Neural cell (in vitro differentiated cells): Measurements from ENCODE around the gene GPR146.

Experiments used
- CTCF ChIP-seq: fragments of 450-650 bp; IDR thresholded peaks from 2 replicates; pipeline ENCODE4 v1.5.1; 2014; ENCODE audit warnings: antibody characterized with exemption, mild to moderate bottlenecking, moderate library complexity; ENCODE audit not compliant: poor library complexity, severe bottlenecking
- EZH2 ChIP-seq: fragments of 200-600, 300-800 bp; shearing (Covaris generic), sonication (generic); IDR thresholded peaks from 2 replicates; pipeline ENCODE4 v1.6.1; 2014; ENCODE audit warnings: antibody characterized with exemption, low read length, borderline replicate concordance, mild to moderate bottlenecking; ENCODE audit not compliant: insufficient read depth, poor library complexity, severe bottlenecking
- POLR2AphosphoS5 ChIP-seq: IDR thresholded peaks from 2 replicates; pipeline ENCODE4 v1.6.1; 2012
- RAD21 ChIP-seq: fragments of 450-650 bp; conservative IDR thresholded peaks from 2 replicates; pipeline ENCODE4 v1.6.1; 2014; ENCODE audit warnings: antibody characterized with exemption, mild to moderate bottlenecking, moderate library complexity
- REST ChIP-seq: IDR thresholded peaks from 2 replicates; pipeline ENCODE4 v1.6.1; 2012; ENCODE audit warnings: borderline replicate concordance
- SMC3 ChIP-seq: fragments of 450-650 bp; conservative IDR thresholded peaks from 2 replicates; pipeline ENCODE4 v1.6.1; 2014; ENCODE audit warnings: antibody characterized with exemption, mild to moderate bottlenecking, moderate library complexity; ENCODE audit not compliant: poor library complexity
- TAF1 ChIP-seq: IDR thresholded peaks from 2 replicates; pipeline ENCODE4 v1.6.1; 2012; ENCODE audit warnings: low read depth

GRCh38 chr7:1090236-1090635 is 45.9 kb downstream of the GPR146 start:
- no peak for TF ChIP-seq CTCF
- no peak for TF ChIP-seq REST
- TF ChIP-seq SMC3: no peak
- no peak for TF ChIP-seq TAF1
- TF ChIP-seq POLR2AphosphoS5: no peak
- TF ChIP-seq EZH2: no peak
- no peak for TF ChIP-seq RAD21
